ENCODE data around the gene FAM241A.
"Not testable (repeated sequence)": the region's sequence is repeated elsewhere in the genome, so short reads cannot be mapped to it uniquely, and the experiment has no call there.

FAM241A gene

GRCh38 chr4:112185334-112185733 lies 40.1 kb downstream of the FAM241A start:
- DNase-seq (ENCODE audit: low spot score in 2 of 2) (no peak), ATAC-seq (replicated peaks; ENCODE audit: extremely low read depth, poor library complexity, severe bottlenecking) (no peak)
- no peaks in the 10 kb centered on the region for H3K27me3 Mint-ChIP-seq
- no peaks in the 10 kb centered on the region for H3K4me1 Mint-ChIP-seq
- H3K4me3 Mint-ChIP-seq, result no peak overlapping the region
- no peaks in the 10 kb centered on the region for H3K9me3 Mint-ChIP-seq
- no peaks in the 10 kb centered on the region for H3K36me3 Mint-ChIP-seq (ENCODE audit: insufficient read depth)
- no peak overlapping the region for H3K27ac Mint-ChIP-seq (ENCODE audit: low read depth)

GRCh38 chr4:112185740-112186670 lies 40.8 kb downstream of the FAM241A start:
- Mint-ChIP-seq H3K9me3 (no peaks in the 10 kb centered on the region), H3K4me3 (no peak overlapping the region), H3K27me3 (no peaks in the 10 kb centered on the region), H3K36me3 (ENCODE audit: insufficient read depth) (no peaks in the 10 kb centered on the region), H3K27ac (ENCODE audit: low read depth) (no peak overlapping the region), H3K4me1 (no peaks in the 10 kb centered on the region)
- ATAC-seq (replicated peaks; ENCODE audit: extremely low read depth, poor library complexity, severe bottlenecking) (no peak), DNase-seq (ENCODE audit: low spot score in 2 of 2) (no peak)

GRCh38 chr4:112189754-112190153 lies 44.5 kb downstream of the FAM241A start:
- H3K27ac Mint-ChIP-seq (ENCODE audit: low read depth), result no peak overlapping the region
- DNase-seq (ENCODE audit: low spot score in 2 of 2), result no peak
- no peak for ATAC-seq (replicated peaks; ENCODE audit: extremely low read depth, poor library complexity, severe bottlenecking)
- H3K4me3 Mint-ChIP-seq, result no peak overlapping the region
- no peaks in the 10 kb centered on the region for H3K36me3 Mint-ChIP-seq (ENCODE audit: insufficient read depth)
- H3K4me1 Mint-ChIP-seq, result no peaks in the 10 kb centered on the region
- H3K9me3 Mint-ChIP-seq, result no peaks in the 10 kb centered on the region
- no peaks in the 10 kb centered on the region for H3K27me3 Mint-ChIP-seq

- no peak for ATAC-seq (replicated peaks; ENCODE audit: extremely low read depth, poor library complexity, severe bottlenecking)
- Mint-ChIP-seq H3K36me3 (ENCODE audit: insufficient read depth) (no peaks in the 10 kb centered on the region), H3K4me1 (no peaks in the 10 kb centered on the region), H3K9me3 (no peaks in the 10 kb centered on the region), H3K27me3 (no peaks in the 10 kb centered on the region), H3K4me3 (no peak overlapping the region), H3K27ac (ENCODE audit: low read depth) (no peak overlapping the region)
- no peak for DNase-seq (ENCODE audit: low spot score in 2 of 2)
These were observed 45.4 kb downstream of the FAM241A start for GRCh38 chr4:112190684-112191083.

GRCh38 chr4:112196461-112196860 lies 51.2 kb downstream of the FAM241A start:
- H3K36me3 Mint-ChIP-seq (ENCODE audit: insufficient read depth), result no peaks in the 10 kb centered on the region
- no peaks in the 10 kb centered on the region for H3K27me3 Mint-ChIP-seq
- no peaks in the 10 kb centered on the region for H3K4me1 Mint-ChIP-seq
- DNase-seq (ENCODE audit: low spot score in 2 of 2) (no peak), ATAC-seq (replicated peaks; ENCODE audit: extremely low read depth, poor library complexity, severe bottlenecking) (no peak)
- H3K27ac Mint-ChIP-seq (ENCODE audit: low read depth), result no peak overlapping the region
- H3K9me3 Mint-ChIP-seq, result no peaks in the 10 kb centered on the region
- no peak overlapping the region for H3K4me3 Mint-ChIP-seq

GRCh38 chr4:112199041-112199440 lies 53.8 kb downstream of the FAM241A start:
- H3K27me3 Mint-ChIP-seq, result no peaks in the 10 kb centered on the region
- H3K4me3 Mint-ChIP-seq, result no peak overlapping the region
- no peaks in the 10 kb centered on the region for H3K9me3 Mint-ChIP-seq
- H3K36me3 Mint-ChIP-seq (ENCODE audit: insufficient read depth), result no peaks in the 10 kb centered on the region
- no peak overlapping the region for H3K27ac Mint-ChIP-seq (ENCODE audit: low read depth)
- DNase-seq (ENCODE audit: low spot score in 2 of 2), result no peak
- no peak for ATAC-seq (replicated peaks; ENCODE audit: extremely low read depth, poor library complexity, severe bottlenecking)
- H3K4me1 Mint-ChIP-seq, result no peaks in the 10 kb centered on the region

GRCh38 chr4:112201915-112202505 lies 56.8 kb downstream of the FAM241A start:
- H3K27ac Mint-ChIP-seq (ENCODE audit: low read depth), result no peak overlapping the region
- no peak overlapping the region for H3K4me3 Mint-ChIP-seq
- no peaks in the 10 kb centered on the region for H3K27me3 Mint-ChIP-seq
- no peaks in the 10 kb centered on the region for H3K36me3 Mint-ChIP-seq (ENCODE audit: insufficient read depth)
- no peak for DNase-seq (ENCODE audit: low spot score in 2 of 2)
- no peak for ATAC-seq (replicated peaks; ENCODE audit: extremely low read depth, poor library complexity, severe bottlenecking)
- H3K4me1 Mint-ChIP-seq, result no peaks in the 10 kb centered on the region
- no peaks in the 10 kb centered on the region for H3K9me3 Mint-ChIP-seq

GRCh38 chr4:112203593-112203992 lies 58.3 kb downstream of the FAM241A start:
- H3K9me3 Mint-ChIP-seq, result no peaks in the 10 kb centered on the region

GRCh38 chr4:112206431-112206830 lies 61.2 kb downstream of the FAM241A start:
- H3K9me3 Mint-ChIP-seq, result no peaks in the 10 kb centered on the region
- ATAC-seq (replicated peaks; ENCODE audit: extremely low read depth, poor library complexity, severe bottlenecking) (no peak), DNase-seq (ENCODE audit: low spot score in 2 of 2) (no peak)
- no peaks in the 10 kb centered on the region for H3K27me3 Mint-ChIP-seq
- no peak overlapping the region for H3K27ac Mint-ChIP-seq (ENCODE audit: low read depth)
- no peak overlapping the region for H3K4me3 Mint-ChIP-seq
- H3K4me1 Mint-ChIP-seq, result no peaks in the 10 kb centered on the region
- no peaks in the 10 kb centered on the region for H3K36me3 Mint-ChIP-seq (ENCODE audit: insufficient read depth)

More at GRCh38 chr4:112203593-112203992, 58.3 kb downstream of the FAM241A start:
- no peak overlapping the region for H3K27ac Mint-ChIP-seq (ENCODE audit: low read depth)
- no peak for ATAC-seq (replicated peaks; ENCODE audit: extremely low read depth, poor library complexity, severe bottlenecking)
- H3K4me1 Mint-ChIP-seq, result no peaks in the 10 kb centered on the region
- no peak overlapping the region for H3K4me3 Mint-ChIP-seq
- no peaks in the 10 kb centered on the region for H3K27me3 Mint-ChIP-seq
- H3K36me3 Mint-ChIP-seq (ENCODE audit: insufficient read depth), result no peaks in the 10 kb centered on the region
- no peak for DNase-seq (ENCODE audit: low spot score in 2 of 2)

- not testable (repeated sequence) for H3K9me3 Mint-ChIP-seq; H3K27ac Mint-ChIP-seq (ENCODE audit: low read depth); ATAC-seq (replicated peaks; ENCODE audit: extremely low read depth, poor library complexity, severe bottlenecking); H3K36me3 Mint-ChIP-seq (ENCODE audit: insufficient read depth); H3K27me3 Mint-ChIP-seq; H3K4me3 Mint-ChIP-seq; DNase-seq (ENCODE audit: low spot score in 2 of 2); H3K4me1 Mint-ChIP-seq
These were observed 63.2 kb downstream of the FAM241A start for GRCh38 chr4:112208137-112209095.

- ATAC-seq (replicated peaks; ENCODE audit: extremely low read depth, poor library complexity, severe bottlenecking), result no peak
- DNase-seq (ENCODE audit: low spot score in 2 of 2), result no peak
- Mint-ChIP-seq H3K4me3 (no peak overlapping the region), H3K36me3 (ENCODE audit: insufficient read depth) (no peaks in the 10 kb centered on the region), H3K9me3 (no peaks in the 10 kb centered on the region), H3K4me1 (no peaks in the 10 kb centered on the region), H3K27me3 (no peaks in the 10 kb centered on the region), H3K27ac (ENCODE audit: low read depth) (no peak overlapping the region)
These were observed 65.5 kb downstream of the FAM241A start for GRCh38 chr4:112210777-112211176.

- Mint-ChIP-seq H3K4me3 (no peak overlapping the region), H3K4me1 (no peaks in the 10 kb centered on the region), H3K27ac (ENCODE audit: low read depth) (no peak overlapping the region), H3K27me3 (no peaks in the 10 kb centered on the region), H3K9me3 (no peaks in the 10 kb centered on the region), H3K36me3 (ENCODE audit: insufficient read depth) (no peaks in the 10 kb centered on the region)
- no peak for ATAC-seq (replicated peaks; ENCODE audit: extremely low read depth, poor library complexity, severe bottlenecking)
- no peak for DNase-seq (ENCODE audit: low spot score in 2 of 2)
These were observed 67.8 kb downstream of the FAM241A start for GRCh38 chr4:112213091-112213490.

All from central memory CD8-positive, alpha-beta T cell (primary cell).